ENCODE data around the gene SLCO3A1. TPM values are rescaled to one million over a fixed set of nuclear protein-coding genes. Genes with fewer than 3 reads are reported as not detected.

SLCO3A1 gene
- total RNA-seq, 2 experiments from 2014 or later: 8.5 to 40.0 TPM

DNA sequence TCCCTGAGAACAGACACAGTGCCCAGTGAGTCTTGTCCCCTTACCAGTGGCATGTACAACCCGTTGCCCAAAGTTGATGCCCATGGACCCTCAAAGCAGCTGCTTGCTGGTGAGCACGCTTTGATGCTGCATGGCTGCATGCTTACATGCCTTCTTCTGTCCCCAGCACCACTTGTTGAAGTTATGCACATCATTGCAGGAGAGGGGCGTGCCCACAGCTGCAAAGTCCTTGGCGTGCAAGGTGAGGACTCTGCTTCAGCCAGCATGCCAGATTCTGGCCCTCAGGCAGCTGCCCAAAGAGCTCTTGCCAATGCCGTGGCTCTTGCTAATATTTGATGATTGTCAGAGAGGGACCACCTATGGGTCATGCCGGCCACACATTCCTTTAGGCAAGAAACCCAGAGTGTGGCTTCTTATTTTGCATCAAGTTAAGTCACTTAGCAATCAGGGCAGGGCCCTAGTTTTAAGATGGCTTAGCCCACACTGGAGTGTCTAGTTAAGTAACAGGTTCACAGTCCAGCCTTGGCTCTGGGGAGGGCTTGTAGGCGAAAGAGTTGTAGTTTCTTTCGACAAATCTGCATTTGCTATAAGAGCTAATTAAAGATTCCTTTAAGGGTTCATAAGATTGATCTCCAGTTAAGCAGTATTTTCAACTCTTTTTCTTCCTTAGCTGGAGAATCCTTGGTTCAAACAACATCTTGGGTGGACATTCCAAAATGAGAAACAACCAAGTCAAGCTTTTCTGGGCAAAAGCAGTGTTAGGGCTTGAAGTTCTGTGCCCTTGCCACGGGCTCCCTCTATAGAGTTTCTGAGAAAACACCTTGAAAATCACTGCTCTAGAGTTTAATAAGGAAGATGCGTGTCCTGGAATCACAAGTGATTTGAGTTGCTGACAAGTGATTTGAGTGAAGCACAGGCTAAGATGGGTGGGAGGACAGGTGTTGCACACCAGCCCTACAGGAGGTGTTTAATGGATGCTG is 128.6 kb downstream of the SLCO3A1 start:
- H3K4me1 ChIP-seq (ENCODE audit: insufficient read depth, low read length, poor library complexity, severe bottlenecking): no peaks in the 10 kb centered on the region
- no peak overlapping the region for H2AFZ ChIP-seq (ENCODE audit: low read length)
- no peaks in the 10 kb centered on the region for H3K36me3 ChIP-seq (ENCODE audit: insufficient read depth, low read length)
- ChIA-PET POLR2A (interaction anchor here (1.0 to 1.2 kb wide), 2 partner anchors 16 to 24 kb away, joined by 3 read pairs; no protein-coding TSS in a partner anchor), CTCF (ENCODE audit: unreplicated experiment) (no interaction called here)
- DNase-seq (ENCODE audit: low spot score): peak; percentile 16
- H3K4me3 ChIP-seq (ENCODE audit: low read depth, low read length, poor library complexity, severe bottlenecking): no peak overlapping the region
- peaks cover 19% of the 10 kb centered on the region; the same call in 1 of the 2 replicates for H4K20me1 ChIP-seq (ENCODE audit: insufficient read depth, low read length)
- H3K9me3 ChIP-seq (ENCODE audit: low read length): no peaks in the 10 kb centered on the region
- TF ChIP-seq, protein P1, sequence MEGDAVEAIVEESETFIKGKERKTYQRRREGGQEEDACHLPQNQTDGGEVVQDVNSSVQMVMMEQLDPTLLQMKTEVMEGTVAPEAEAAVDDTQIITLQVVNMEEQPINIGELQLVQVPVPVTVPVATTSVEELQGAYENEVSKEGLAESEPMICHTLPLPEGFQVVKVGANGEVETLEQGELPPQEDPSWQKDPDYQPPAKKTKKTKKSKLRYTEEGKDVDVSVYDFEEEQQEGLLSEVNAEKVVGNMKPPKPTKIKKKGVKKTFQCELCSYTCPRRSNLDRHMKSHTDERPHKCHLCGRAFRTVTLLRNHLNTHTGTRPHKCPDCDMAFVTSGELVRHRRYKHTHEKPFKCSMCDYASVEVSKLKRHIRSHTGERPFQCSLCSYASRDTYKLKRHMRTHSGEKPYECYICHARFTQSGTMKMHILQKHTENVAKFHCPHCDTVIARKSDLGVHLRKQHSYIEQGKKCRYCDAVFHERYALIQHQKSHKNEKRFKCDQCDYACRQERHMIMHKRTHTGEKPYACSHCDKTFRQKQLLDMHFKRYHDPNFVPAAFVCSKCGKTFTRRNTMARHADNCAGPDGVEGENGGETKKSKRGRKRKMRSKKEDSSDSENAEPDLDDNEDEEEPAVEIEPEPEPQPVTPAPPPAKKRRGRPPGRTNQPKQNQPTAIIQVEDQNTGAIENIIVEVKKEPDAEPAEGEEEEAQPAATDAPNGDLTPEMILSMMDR (conservative IDR thresholded peaks at IDR 0.05; ENCODE audit: low read length): peak; percentile 58
- TF ChIP-seq EZH2phosphoT487 (IDR thresholded peaks at IDR 0.05; ENCODE audit: borderline replicate concordance, low read depth, low read length): no peak
- H3K79me2 ChIP-seq (ENCODE audit: insufficient read depth, low read depth, low read length): peaks cover 3% of the 10 kb centered on the region; the same call in 1 of the 2 replicates
- intact Hi-C loops (cut with micrococcal nuclease; ENCODE audit: unreplicated experiment): no loop called here
- no peak overlapping the region for H3K27ac ChIP-seq (ENCODE audit: low read depth, low read length, poor library complexity, severe bottlenecking)
- BruUV-seq (replicated peaks): no TSS peak
- no peak overlapping the region for H3K4me2 ChIP-seq (ENCODE audit: low read length)
- no peaks in the 10 kb centered on the region for H3K9me2 ChIP-seq (ENCODE audit: insufficient read depth, low read length)

DNA sequence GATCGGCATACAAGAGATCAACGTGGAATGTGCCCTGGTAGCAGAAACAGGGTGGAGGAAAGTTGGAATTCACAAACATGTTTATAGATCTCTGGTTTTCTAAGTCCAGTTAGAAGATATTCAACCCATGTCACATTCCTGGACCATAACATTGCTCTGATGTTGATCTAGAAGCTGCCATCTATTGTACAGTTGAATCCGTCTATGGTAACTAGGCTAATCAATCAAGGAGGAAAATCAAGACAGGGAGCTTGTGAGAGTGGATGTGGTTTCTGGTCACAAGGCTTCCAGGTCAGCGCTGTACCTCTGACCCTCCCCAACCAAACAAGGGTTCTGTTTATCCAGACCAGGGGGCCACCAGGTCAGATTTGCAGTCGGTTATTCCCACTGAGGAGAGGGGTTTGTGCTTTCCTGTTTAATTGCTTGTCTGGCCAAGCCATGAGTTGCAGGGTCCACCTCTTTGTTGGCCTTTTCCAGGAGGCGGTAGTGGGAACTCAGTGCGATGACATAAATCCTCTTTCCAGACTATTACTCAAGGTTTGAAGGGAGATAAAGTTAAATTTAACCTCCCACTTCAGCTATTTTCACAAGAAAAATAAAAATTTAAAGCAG is 130.3 kb downstream of the SLCO3A1 start:
- H4K20me1 ChIP-seq (ENCODE audit: insufficient read depth, low read length): 0 out of 2 replicates have a peak, but pooled peaks cover 7% of the 10 kb centered on the region
- H3K36me3 ChIP-seq (ENCODE audit: insufficient read depth, low read length): no peaks in the 10 kb centered on the region
- no peak overlapping the region for H3K27ac ChIP-seq (ENCODE audit: low read depth, low read length, poor library complexity, severe bottlenecking)
- H3K9me2 ChIP-seq (ENCODE audit: insufficient read depth, low read length): no peaks in the 10 kb centered on the region
- H3K9me3 ChIP-seq (ENCODE audit: low read length): no peaks in the 10 kb centered on the region
- peaks cover 2% of the 10 kb centered on the region; the same call in 1 of the 2 replicates for H3K79me2 ChIP-seq (ENCODE audit: insufficient read depth, low read depth, low read length)
- TF ChIP-seq EZH2phosphoT487 (IDR thresholded peaks at IDR 0.05; ENCODE audit: borderline replicate concordance, low read depth, low read length): no peak
- TF ChIP-seq, protein P1 (conservative IDR thresholded peaks at IDR 0.05; ENCODE audit: low read length): no peak
- no peaks in the 10 kb centered on the region for H3K4me1 ChIP-seq (ENCODE audit: insufficient read depth, low read length, poor library complexity, severe bottlenecking)
- intact Hi-C loops (cut with micrococcal nuclease; ENCODE audit: unreplicated experiment): no loop called here
- POLR2A ChIA-PET: interaction anchor here (0.7 kb wide), 1 partner anchor 181 kb away, joined by 3 read pairs; no protein-coding TSS in a partner anchor
- no peak overlapping the region for H2AFZ ChIP-seq (ENCODE audit: low read length)
- H3K4me2 ChIP-seq (ENCODE audit: low read length): no peak overlapping the region
- CTCF ChIA-PET (ENCODE audit: unreplicated experiment): no interaction called here
- BruUV-seq (replicated peaks): no TSS peak
- no peak overlapping the region for H3K4me3 ChIP-seq (ENCODE audit: low read depth, low read length, poor library complexity, severe bottlenecking)
- DNase-seq (ENCODE audit: low spot score): no peak
